GM19099 (cell line): ENCODE data around the gene ATP2A2.

Experiments
- POLR2A ChIP-seq: IDR thresholded peaks from 3 replicates; pipeline ENCODE4 v1.6.1; 2011; ENCODE audit warnings: low read depth; ENCODE audit not compliant: insufficient read length; ENCODE audit errors: extremely low read depth

Gene ATP2A2

GRCh38 chr12:110252716-110253115, 28.3 kb upstream of the ATP2A2 start:
- TF ChIP-seq POLR2A = no peak

- no peak for TF ChIP-seq POLR2A
These were observed 27.9 kb upstream of the ATP2A2 start for GRCh38 chr12:110253176-110253575.

DNA sequence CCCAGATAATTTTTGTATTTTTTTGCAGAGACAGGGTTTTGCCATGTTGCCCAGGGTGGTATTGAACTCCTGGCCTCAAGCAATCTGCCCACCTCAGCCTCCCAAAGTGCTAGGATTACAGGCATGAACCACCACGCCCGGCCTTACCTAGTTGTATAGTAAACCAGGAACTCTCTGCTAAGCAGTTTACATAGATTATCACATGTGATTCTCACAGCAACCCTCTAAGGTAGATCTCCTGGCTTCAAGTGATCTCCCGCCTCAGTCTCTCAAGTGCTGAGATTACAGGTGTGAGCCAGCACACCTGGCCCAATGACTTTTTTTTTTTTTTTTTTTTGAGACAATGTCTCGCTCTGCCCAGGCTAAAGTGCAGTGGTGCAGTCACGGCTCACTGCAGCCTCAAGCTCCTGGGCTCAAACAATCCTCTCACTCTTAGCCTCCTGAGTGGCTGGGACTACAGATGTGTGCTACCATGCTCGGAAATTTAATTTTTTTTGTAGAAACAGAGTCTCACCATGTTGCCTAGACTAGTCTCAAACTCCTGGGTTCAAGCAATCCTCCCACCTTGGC, 26.0 kb upstream of the ATP2A2 start:
- no peak for TF ChIP-seq POLR2A

DNA sequence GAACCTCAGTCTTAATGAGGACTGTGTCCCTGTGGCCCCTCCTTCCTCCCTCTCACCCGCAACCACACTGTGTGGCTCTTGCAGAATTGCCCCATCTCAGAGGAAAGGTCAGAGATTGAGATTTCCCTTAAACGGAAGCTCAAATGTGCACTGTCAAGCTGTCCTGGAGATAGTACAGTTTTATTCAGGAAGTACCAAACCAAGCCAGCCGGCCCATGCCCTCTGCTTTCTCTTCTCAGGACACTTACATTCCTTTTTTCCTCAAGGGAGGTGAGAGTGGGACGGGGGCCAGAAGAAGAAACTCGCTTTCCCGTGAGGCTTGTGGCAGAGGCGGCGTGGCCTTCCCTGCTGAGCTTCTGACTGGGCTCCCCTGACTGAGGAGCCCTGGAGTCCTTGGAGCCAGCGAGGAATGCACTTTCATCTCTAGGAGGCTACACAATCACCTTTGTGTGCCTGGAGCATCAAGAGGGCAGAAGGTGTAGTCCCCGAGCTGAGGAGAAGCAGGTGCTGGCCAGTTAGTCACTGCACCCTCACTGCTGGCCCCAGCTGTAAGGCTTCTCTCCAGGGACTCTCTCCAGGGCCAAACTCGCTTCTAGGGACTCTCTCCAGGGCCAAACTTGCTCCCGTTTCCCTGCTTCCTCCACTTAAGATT, 24.1 kb upstream of the ATP2A2 start:
- TF ChIP-seq POLR2A = no peak

GRCh38 chr12:110258466-110258865, 22.6 kb upstream of the ATP2A2 start:
- TF ChIP-seq POLR2A = no peak

GRCh38 chr12:110262442-110263388, 18.3 kb upstream of the ATP2A2 start:
- no peak for TF ChIP-seq POLR2A

DNA sequence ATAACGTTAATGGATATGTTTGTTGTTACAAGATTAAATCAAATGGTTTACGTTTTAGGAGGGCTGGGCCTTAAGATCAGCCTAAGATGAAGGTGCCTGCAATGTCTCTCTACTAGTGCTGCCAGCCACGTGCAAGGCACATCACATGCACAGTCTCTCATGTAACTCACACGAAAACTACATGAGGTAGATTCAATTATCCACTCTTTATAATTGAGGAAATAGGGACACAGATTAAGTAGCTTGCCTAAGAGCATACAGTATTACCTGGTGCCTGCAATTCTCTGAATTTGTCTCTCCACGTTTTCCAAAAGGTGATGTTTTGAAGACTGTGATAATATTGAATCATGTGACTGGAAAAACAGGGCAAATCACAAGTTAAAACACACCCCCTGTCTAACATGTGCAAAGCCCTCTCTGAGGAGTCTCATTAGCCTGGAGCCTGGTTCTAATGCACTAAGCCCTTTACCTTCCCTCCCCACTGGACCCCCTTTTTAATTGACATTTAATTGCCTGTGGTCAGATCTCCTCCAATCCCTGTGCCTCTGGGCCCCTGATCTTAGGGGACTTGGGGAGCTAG, 14.6 kb upstream of the ATP2A2 start:
- no peak for TF ChIP-seq POLR2A

GRCh38 chr12:110266980-110267620, 13.9 kb upstream of the ATP2A2 start:
- TF ChIP-seq POLR2A = no peak

DNA sequence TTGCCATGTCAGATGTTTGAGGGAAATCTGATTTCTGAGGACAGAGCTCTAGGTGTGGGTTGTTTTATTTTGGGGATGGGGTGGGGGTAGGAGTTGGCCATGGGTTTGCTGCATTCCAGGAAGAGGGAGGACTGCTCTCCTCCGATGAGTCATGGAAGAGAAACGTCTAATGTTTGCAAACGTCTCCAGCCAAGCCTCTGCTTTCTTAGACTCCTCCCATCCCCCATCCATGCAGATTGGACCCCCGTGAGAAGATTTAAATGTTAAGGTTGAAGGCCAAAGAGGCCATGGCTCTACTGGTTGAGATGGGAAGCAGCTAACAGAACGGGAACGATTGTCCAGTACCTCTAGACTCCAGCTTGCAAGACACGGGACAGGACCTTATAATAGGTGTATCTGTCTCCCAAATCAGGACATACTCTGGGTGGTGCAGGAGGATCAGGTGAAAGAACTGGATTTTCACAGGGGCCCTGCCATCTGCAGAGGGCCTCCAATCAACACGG, 11.4 kb upstream of the ATP2A2 start:
- no peak for TF ChIP-seq POLR2A

- TF ChIP-seq POLR2A = no peak
These were observed 10.7 kb upstream of the ATP2A2 start for GRCh38 chr12:110270125-110270962.

- no peak for TF ChIP-seq POLR2A
These were observed 10.0 kb upstream of the ATP2A2 start for GRCh38 chr12:110271015-110271414.

DNA sequence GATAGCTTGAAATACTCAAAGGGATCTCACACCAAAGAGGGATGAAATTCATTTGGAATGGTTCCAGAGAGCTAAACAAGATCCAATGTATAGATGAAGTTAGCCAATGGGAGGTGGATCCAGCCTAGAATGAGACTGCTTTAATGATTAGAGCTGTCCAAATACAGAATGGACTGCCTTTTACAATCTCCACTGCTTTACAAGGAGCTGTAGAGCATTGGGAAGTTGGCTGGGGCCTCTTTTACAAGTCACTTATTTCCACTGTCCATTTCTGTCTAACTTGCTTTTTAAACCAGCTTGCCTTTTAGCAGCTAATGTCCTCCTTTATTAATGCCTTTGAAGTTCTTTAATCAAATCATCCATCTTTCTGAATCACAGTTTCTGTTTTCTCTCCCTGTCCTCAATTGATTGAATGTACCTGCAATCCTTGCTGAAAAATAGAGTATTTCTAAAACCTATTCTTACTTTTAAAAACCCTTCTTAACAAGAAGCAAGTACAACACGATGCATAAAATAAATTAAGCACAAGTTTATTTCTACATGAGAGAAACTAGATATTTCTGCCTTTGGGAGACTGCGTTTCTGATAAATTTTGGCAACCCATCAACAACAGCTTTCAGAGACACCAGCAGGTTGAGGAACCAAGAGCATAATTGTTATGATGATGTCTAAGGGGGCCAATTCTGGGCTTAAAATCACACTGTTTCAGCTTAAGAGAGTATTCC, 3.4 kb upstream of the ATP2A2 start:
- no peak for TF ChIP-seq POLR2A

- no peak for TF ChIP-seq POLR2A
These were observed 2.9 kb upstream of the ATP2A2 start for GRCh38 chr12:110278255-110278536.

DNA sequence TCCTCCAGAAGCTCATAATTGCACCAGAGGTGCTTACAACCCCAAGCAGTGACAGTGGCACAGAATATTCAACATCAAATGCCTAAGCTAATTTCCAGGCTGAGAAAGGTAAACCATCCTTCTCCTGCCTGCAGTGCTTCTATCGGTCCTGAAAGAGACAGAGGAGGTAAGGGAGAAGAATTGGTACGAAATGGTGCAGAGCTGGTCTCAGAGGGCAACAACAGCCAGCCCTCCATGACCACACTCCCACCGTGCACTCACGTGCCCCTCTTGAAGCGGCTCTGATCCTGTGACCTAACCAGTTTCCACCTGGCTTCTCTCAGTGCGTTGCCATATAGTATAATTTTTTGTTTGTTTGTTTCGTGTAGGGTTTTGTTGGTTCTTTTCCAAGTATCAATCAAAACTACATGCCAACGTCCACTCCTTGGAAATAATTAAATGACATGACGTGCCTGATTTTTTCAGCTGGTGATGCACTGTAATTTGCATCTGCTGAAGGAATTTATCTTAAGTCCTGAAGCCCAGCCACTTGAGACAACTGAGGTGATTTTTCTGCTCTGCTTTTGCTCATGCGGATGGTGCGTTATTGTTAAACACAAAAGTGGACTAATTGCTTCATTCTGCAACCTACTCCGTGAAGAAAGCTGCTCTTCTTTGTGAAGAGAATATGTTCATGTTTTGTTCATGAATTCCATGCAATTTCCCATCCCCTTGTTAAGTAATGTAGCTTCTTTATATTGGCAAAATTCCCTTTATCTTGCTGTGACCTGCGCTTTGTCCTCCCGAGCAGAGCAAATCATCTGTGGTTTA, 1.3 kb upstream of the ATP2A2 start:
- no peak for TF ChIP-seq POLR2A
